NCI-H226 (cell line): ENCODE data around the gene GOLT1B.
"Not testable (repeated sequence)": the region's sequence is repeated elsewhere in the genome, so short reads cannot be mapped to it uniquely, and the experiment has no call there.

Experiments
- DNase-seq: peaks from one replicate; pipeline ENCODE4 v3.0.0-alpha.2; 2015

Gene GOLT1B, protein sequence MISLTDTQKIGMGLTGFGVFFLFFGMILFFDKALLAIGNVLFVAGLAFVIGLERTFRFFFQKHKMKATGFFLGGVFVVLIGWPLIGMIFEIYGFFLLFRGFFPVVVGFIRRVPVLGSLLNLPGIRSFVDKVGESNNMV

DNA sequence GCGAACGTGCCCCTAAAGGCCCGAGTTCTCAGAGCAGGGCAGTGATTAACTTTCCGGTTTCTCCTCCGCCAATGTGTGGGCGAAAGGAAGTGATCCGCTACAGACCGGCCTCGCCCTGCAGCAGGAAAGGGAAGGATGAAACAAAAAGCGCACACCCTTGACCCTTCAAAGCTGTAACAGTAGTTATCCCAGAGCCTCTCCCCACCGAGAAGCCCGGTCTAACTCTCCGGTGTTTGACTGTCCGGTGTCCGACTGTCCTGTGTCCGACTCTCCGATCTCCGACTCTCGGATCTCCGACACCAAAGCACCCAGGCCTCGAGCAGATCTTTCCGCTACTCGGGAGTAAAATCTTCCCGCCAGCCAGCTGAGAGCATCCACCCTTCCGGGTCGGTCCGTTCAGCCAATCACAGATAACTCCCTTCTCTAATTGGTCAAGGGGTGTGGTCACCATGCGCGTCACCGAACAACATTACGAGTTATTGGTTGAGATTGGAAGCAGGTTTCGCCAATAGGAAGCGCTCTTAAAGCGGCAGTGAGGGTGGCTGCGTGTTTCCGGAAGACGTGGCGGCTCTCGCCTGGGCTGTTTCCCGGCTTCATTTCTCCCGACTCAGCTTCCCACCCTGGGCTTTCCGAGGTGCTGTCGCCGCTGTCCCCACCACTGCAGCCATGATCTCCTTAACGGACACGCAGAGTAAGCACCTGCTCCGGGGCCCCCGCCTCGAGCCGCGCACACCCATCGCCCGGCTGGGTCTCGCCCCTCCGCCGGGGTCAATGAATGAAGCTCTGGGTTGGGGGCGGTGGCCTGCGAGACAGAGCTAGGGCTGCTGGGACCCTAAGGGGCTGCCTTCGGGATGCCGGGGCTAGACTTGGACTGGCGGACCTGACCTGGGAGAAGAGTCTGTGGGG is at the start of gene GOLT1B, which contains the start of gene RECQL:
TSS of gene GOLT1B (plus strand) at position 532 of the 906 bp plus-strand sequence. CDS start at position 667, 135 bp downstream.
TSS of gene RECQL (minus strand) at position 378 of the 906 bp plus-strand sequence. CDS start 2,065 bp downstream, outside the sequence.
- peak; percentile 96 for DNase-seq

DNA sequence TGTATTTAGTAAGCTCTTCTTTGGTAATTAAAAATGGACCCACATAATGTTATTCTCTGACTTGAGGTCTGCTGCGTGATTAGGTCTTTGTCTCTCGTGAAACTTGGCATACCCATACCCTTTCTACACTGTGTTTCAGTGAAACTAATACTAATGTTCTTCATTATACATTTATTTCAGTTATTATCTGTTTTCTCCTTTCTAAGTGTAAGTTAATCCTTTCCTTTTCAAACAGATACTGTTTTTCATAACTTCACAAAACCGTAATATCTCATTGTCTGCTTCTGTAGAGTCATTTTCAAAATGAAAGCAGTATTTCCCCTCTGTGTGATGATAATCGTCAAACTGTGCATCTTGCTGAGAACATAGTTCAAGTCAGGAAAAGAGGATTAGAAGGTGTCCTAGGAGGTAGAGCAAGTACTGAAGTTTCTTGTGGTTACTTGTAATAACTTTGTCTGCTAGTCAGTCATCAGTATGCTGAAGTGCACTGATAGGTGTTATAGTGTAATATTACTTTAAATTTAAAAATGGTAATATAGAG is 48.2 kb upstream of the GOLT1B start:
- DNase-seq, result no peak

DNA sequence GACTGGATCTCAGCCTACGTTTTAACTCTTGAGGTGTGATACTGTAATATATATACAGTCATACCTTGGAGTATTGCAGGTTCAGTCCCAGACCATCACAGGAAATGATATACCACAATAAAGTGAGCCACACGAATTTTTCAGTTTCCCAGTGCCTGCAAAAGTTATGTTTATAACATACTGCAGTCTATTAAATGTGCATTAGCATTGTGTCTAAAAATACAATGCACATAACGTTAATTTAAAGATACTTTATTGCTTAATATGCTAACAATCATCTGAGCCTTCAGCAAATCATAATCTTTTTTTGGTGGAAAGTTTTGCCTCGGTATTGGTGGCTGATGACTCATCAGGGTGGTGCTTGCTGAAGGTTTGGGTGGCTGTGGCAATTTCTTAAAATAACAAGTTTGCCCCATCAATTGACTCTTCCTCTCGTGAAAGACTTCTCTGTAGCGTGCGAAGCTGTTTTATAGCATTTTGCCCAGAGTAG is 45.3 kb upstream of the GOLT1B start:
- no peak for DNase-seq

DNA sequence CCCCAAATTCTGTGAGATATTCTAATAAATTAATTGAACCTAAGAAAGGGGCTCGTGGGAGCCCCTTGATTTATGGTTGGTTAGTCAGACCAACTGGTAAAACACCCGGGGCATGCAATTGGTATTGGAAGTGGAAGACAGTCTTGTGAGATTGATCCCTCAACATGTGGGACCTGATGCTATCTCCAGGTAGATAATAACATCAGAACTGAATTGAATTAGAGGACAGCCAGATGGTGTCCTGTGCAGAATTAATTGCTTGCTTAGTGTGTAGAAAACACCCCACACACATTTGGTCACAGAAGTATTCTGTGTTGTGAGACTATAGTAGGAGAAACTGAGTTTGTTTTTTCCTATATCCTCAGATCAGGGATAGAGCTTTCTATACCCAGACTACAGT is 42.1 kb upstream of the GOLT1B start:
- no peak for DNase-seq

DNA sequence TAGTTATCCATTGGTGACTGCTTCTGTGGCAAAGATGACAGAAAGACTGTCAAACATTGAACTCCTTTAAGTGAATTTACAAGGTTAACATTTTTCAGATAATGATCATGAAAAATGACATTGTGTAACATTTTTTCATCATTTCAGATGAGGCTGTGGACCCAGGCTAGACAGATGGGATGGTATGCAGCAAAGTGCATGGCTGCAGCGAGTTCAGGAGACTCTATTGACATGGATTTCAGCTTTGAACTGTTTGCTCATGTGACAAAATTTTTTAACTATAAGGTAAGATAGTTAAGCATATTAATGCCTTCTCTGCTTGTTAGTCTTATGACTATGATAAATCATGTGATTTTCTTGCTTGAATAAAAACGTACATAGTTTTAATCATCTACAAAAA is 34.3 kb upstream of the GOLT1B start:
- not testable (repeated sequence) for DNase-seq

DNA sequence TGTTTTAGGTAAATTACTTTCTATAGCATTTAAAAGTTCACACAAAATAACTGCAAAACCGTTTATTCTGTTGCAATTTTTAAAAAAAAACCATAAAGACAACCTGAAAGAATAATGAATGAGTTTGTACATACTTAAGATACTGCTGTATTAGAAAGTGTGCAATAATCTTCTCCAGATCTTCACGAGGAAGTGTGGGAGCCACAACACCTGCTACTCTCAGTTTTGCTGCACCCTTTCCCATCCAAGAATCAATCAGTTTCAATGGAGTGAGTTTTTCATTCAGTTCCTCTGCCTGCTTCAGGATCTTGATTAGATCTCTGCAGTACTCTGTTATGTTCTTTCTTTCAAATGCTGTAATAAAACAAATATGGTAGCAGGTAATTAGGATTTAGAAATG is 30.3 kb upstream of the GOLT1B start:
- no peak for DNase-seq

DNA sequence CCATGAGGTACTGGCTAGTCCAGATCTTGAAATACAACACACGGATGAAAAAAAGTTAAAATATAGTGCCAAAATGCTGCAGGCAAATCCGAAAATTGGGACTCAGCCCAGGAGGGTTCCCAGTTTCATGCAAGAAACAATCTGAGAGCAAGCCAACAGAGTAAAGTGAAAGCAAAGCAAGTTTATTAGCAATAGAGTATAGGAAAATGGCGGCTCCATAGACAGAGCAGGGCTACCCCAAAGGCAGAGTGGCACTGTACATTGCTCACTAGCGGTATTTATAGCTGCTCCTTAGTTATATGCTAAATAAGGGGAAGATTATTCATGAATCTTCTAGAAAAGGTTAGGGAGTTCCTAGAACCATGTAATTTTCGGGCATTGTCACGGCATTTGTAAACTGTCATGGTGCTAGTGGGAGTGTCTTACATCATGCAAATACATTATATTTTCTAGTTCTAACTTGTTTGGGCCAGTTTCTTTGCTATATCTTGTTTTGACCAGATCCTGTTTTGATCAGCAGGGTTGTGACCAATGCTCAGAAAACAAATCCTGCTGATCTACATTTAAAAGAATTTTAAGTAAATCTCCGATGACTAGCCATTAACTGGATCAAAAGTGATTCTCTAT is 29.3 kb upstream of the GOLT1B start:
- DNase-seq, result no peak

DNA sequence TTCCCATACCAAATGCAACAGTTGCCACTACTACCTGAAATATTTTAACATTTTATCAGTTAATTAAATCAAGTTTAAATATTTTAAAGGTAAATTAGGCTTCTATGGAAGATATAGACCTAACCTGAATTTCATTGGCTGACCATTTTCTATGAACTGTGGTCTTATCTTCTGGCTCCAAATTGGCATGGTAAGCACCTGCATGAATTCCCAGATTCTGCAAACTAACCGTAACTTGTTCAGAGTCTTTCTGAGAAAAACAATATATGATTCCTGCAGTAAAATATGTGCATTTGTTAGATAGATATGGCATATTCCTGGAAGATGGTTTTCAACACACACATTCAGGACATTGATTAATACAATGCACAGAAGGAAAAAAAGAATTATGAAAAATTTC is 26.0 kb upstream of the GOLT1B start:
- no peak for DNase-seq

DNA sequence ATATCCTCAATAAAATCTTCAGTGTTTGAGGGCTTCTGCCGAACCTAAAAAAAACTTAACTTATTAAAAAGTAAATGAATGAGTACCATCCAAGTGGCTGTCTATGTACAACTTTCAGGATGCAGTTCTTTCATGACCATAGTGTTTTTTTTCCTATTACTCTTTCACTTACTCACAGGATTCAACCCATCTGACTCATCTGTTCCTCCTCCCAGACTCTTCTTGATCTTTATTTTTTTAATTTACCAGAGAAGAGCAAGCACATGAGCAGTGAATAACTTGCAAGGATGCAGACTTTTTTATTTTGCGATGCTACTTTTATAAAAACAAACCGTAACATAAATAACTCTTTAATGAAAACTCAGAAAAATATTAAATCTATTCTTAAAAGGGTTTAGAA is 24.6 kb upstream of the GOLT1B start:
- DNase-seq, result no peak

DNA sequence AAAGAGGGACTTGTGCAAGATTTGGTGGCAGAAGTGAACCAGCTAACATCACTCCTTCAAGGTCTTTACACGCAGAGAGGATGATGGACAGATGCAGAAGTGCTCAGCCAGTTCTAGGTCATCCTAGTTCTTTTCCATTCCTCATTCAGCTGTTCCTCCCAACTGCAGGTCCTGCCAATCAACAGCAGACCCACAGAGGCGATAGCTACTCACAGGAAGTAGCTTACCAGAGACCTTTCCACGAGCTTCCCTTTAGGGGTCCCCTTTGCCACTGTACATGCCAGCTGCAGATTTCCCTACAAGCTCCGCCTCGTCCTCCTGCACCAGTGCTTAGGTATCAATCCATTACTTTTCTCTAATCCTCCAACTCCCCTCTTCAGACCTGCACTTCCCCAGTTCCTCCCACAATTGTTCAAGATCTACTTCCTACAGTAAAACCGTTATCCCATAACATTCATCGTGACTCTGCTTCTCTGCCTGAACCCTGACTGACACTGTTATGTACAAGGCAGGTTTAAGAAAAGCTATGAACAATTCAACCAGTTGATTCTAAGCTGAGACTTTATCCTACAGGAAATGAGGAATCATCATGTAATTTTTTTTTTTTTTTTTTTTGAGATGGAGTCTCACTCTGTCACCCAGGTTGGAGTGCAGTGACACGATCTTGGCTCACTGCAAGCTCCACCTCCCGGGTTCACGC is 22.7 kb upstream of the GOLT1B start:
- no peak for DNase-seq

DNA sequence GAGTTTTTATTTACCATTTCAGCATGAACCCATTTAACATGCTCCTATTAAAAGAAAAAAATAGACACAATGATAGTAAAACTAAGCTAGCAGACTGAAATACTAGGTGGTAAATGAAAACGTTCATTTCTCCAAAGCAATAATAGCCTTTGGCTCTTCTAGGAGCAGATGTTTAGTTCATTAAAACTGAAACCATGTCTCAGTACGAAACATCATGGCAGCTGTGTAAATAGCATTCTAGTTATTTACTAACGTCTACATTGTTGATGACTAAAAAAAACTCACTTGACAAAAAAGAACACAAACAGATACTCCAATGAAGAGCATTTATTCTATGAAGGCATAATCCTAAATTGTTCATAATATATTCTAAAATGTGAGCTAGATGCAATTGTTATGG is 18.1 kb upstream of the GOLT1B start:
- no peak for DNase-seq

DNA sequence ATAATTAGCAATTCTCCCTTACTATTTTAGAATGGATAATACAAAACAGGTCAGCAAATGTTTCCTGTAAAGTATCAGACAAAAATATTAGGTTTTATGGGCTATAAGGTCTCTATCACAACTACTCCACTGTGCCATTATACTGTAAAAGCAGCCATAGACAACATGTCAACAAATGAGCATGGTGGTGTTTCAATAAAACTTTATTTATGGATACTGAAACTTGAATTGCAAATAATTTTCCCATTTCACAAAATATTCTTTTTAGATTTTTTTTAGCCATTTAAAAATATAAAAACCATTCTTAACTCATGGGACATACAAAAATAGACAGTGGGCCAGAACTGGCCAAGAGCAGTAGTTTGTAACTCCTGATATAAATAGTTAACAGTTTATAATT is 15.6 kb upstream of the GOLT1B start:
- DNase-seq, result no peak

DNA sequence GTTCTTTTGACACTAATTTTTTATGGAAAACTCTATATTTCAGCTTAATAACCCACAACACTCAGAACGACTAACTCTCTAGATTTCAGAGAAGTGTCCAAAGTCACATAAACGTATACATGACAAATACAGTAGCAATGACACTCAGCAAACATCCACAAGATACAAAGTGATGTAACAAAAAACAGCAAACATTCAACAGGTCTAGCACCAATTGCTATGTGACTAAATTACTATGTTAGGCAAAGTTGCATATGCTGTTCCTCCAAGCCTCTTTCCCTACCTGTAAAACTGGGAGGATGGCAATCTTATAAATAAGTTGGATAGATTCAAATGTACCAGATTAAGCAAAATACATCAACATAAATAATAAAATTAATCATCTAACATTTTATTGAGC is 1.8 kb upstream of the GOLT1B start:
- no peak for DNase-seq

DNA sequence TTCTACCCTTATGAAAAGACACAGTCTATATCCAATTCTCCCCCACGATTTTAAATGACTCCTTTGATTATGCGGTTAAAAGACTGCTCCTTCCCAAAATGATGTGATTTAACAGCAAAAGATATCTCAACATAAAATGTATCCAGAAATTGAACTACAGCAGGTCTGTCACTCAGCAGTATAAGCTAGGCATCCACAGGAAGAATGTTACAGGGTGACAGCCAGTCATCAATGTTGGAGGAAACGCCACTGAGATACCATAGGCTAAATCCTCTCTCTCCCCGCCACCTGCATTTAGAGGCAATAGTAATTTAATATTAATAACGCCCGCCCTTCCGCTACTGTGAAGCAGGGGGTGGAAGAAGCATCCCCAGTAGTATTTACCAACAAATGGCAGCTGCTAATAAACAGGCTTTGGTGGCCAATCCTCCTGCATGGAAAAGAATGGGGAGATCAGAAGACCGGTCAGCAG is 767 bp upstream of the GOLT1B start:
- no peak for DNase-seq

DNA sequence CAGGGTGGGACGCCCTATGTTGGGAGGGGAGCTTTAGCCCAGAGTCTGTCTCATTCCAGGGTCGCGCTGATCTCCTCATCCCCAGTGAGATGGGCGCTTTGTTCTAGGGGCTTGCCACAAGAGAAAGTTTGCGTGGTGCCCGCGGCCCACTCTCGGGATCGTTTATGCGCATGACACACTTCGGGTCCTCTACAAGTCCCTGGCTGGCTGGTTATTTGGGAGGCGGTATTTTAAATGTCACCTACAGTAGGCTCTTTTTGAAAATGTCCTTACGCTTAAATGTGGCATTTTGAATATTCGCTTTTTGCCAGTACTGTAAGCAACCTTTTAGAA is 541 bp downstream of the GOLT1B start:
- no peak for DNase-seq

DNA sequence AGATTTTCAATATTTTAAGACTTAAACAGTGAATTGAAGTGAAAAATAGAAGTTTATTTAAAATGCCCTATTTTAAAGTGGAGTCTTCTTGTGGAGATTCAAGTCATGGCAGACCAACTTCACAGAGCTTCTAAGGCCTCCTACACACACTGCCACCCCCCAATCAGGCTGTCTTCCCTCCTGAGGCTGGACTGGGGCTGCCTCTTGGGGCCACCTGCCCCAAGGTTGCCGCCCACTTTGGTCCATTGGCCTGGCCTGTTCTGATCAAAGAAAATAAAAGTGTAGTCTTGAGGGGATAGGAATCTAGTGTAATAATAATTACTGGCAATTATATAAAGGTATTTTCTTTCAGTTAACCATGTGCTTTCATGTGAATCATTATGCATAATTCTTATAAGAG is 1.3 kb downstream of the GOLT1B start:
- no peak for DNase-seq

DNA sequence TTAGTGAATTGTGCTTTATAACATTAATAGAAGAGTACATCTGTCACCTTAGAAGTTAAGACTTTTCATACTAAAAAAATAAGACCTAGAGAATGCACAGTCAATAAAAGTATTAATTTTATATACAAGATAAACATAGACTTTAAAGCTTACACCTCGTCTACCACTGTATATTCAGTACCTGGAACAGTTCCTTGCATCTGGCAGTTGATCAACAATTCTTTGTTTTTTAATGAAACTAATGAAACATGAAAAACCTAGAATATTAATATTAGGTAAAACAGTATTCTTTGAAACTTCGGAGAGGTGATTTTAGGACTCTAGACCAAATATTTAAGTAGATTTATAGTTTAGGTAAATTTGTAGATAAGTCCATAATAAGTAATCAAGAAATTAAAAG is 4.3 kb downstream of the GOLT1B start:
- no peak for DNase-seq

DNA sequence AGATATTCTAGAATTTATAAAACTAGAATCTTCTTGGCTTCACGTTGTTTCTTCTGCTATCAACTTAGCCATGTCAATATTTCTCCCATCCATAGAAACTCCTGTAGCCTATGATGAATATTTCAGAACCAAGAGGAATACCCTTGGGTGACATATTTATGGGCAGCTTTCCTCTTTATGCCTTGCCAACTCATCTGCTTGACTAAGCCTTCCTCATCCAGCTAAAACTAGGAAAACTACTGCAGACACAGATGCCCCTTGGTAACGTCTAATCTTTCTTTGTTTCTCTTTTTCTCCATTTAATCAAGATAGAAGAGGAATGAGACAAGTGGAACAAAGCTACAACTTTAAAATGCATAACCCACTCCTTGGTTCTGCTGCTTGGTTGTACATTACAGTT is 6.3 kb downstream of the GOLT1B start:
- DNase-seq, result no peak

DNA sequence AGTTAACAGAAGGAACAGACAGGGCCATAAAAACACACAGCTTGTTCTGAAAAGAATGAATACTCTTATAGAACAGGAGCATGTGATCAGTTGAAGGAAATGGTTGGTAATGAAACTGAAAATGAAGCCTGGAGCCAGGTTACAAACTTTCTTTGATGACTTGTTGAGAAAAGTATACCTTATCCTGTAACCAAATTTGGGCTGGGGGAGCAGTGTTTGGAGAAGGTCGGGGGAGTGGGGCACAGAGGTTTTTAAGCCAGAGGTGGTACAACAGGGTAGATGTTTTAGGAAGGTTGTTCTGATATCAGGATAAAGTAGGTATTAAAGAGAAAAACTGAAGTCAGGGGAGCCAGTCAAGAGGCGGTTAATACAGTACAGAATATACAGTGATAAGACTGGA is 8.2 kb downstream of the GOLT1B start:
- DNase-seq, result no peak

DNA sequence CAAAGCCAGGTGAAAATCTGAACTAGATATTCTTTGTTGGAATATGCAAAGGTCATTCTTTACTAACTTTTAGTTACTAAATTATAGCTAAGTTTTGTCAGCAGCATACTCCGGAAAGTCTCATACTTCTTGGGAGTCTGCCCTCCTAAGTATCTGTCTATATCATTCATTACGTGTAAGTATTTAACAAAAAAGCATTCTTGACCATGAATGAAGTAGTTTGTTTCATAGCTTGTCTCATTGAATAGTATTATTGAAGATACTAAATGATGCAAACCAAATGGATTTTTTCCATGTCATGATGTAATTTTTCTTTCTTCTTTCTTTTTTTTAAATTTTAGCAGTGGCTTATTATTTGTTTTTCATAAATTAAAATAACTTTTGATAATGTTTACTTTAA is 14.7 kb downstream of the GOLT1B start:
- DNase-seq, result no peak

DNA sequence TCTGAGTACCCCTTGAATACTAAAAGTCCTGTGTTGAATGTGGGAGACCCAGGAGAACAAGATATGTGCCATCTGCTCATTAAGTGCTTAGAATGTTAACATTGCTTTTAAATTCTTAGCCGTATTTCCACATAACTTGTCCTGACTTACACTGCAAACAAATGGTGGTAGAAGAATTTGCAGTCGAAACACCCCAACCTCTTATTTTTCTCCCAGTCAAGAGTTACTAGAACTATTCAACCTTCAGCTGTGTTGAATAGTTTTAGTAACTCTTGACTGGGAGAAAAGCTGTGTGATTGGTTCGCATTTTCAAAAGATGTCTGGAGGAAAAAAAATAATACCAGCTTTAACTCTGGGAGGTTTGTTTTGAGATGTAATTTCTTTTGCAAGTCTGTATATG is 16.9 kb downstream of the GOLT1B start:
- DNase-seq, result no peak

DNA sequence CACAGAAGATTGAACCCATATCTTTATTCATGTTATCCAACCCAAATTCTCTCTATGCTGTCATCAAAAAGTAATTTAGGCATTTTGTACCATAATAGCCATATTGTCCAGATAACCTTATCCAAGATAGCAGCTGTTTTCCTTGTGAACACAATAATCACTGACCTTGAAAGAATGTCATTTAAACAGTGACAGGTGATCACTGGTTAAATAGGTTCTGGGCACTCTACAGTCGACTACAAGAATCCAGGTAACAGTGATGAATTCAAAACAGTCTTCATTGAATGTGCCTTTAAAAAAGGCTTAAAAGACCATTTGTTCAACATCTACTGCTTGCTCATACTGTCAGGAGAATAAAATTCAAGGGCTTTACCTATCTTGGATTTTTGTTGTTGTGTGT is 20.0 kb downstream of the GOLT1B start:
- no peak for DNase-seq

DNA sequence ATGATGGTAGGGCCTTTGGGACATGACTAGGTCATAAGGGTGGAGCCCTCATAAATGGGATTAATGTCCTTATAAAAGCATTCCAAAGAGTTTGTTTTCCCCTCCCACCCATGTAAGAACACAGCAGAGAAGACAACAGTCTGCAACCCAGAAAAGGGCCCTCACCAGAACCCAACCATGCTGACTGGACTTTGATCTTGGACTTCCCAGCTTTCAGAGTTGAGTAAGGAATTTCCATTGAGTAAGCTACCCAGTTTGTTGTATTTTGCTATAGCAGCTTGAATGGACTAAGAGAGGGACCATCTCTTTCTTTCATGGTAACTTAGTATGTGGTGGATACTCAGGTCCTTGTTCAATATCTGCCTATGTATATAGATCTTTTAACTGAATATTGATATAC is 21.6 kb downstream of the GOLT1B start:
- DNase-seq, result no peak
